Nephron progenitor cell (in vitro differentiated cells): ENCODE results near the gene ARPP19.
A peak's percentile ranks its signal among the peaks of the same experiment; 100 is the strongest.
"Not testable (repeated sequence)": the region's sequence is repeated elsewhere in the genome, so short reads cannot be mapped to it uniquely, and the experiment has no call there.

Experiments
- DNase-seq: peaks from one replicate; pipeline ENCODE4 v3.0.0; 2021
- H3K27ac Mint-ChIP-seq: 2 replicates; pipeline ENCODE4 v1.8.0; 2021; ENCODE audit warnings: mild to moderate bottlenecking, moderate library complexity, mixed read lengths
- H3K27me3 Mint-ChIP-seq: 2 replicates; pipeline ENCODE4 v1.8.0; 2021; ENCODE audit warnings: mild to moderate bottlenecking, low read depth, mixed read lengths; ENCODE audit not compliant: poor library complexity
- H3K36me3 Mint-ChIP-seq: 2 replicates; pipeline ENCODE4 v1.8.0; 2021; ENCODE audit warnings: low read depth, mixed read lengths
- H3K4me1 Mint-ChIP-seq: 2 replicates; pipeline ENCODE4 v1.8.0; 2021; ENCODE audit warnings: mixed read lengths
- H3K4me3 Mint-ChIP-seq: 2 replicates; pipeline ENCODE4 v1.8.0; 2021; ENCODE audit warnings: mild to moderate bottlenecking, moderate library complexity, mixed read lengths
- H3K9me3 Mint-ChIP-seq: 2 replicates; pipeline ENCODE4 v1.8.0; 2021; ENCODE audit warnings: mild to moderate bottlenecking, moderate library complexity, mixed read lengths
- TF ChIP-seq, protein P1 (sequence below): fragments of 200-600 bp; sonication (generic); IDR thresholded peaks from 2 replicates; pipeline ENCODE4 v1.5.0; 2021; ENCODE audit warnings: antibody characterized with exemption

ARPP19 gene

DNA sequence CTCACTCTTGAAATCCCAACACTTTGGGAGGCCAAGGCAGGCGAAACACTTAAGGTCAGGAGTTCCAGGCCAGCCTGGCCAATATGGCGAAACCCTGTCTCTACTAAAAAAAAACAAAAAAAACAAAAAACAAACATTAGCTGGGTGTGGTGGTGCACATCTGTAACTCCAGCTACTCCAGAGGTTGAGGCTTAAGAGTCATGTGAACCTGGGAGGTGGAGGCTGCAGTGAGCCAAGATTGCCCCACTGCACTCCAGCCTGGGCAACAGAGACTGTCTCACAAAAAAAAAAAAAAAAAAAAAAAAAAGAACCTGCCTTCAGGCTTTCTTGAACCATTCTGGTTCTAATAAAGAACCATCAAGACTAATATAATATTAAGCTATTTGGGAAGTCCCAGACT, 16.5 kb downstream of the ARPP19 start:
- H3K27ac Mint-ChIP-seq: no peak overlapping the region
- peaks cover 69% of the 10 kb centered on the region for H3K36me3 Mint-ChIP-seq
- TF ChIP-seq, protein P1, sequence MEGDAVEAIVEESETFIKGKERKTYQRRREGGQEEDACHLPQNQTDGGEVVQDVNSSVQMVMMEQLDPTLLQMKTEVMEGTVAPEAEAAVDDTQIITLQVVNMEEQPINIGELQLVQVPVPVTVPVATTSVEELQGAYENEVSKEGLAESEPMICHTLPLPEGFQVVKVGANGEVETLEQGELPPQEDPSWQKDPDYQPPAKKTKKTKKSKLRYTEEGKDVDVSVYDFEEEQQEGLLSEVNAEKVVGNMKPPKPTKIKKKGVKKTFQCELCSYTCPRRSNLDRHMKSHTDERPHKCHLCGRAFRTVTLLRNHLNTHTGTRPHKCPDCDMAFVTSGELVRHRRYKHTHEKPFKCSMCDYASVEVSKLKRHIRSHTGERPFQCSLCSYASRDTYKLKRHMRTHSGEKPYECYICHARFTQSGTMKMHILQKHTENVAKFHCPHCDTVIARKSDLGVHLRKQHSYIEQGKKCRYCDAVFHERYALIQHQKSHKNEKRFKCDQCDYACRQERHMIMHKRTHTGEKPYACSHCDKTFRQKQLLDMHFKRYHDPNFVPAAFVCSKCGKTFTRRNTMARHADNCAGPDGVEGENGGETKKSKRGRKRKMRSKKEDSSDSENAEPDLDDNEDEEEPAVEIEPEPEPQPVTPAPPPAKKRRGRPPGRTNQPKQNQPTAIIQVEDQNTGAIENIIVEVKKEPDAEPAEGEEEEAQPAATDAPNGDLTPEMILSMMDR: no peak
- H3K27me3 Mint-ChIP-seq: no peaks in the 10 kb centered on the region
- no peaks in the 10 kb centered on the region for H3K9me3 Mint-ChIP-seq
- no peak overlapping the region for H3K4me3 Mint-ChIP-seq
- H3K4me1 Mint-ChIP-seq: no peaks in the 10 kb centered on the region
- DNase-seq: no peak

DNA sequence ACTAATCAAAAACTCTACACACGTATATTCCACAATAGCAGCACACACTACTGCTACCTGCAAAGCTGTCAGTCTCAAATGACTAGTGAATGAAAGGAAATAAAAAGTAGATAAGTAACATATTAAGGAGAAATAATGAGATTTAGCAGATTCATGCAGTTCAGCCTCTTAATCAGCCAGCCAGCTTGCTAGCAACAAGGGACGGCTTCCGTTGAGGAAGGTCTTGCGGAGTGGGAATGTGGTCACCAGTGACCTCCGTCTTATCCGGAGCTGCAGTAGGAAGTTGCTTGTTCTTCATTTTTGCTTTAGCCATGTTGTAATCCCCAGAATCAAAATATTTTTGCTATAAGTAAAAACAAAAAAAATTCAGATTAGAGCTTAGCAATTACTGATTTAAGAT, 17.1 kb downstream of the ARPP19 start:
- TF ChIP-seq, protein P1: no peak
- no peak overlapping the region for H3K4me3 Mint-ChIP-seq
- no peak overlapping the region for H3K27ac Mint-ChIP-seq
- H3K36me3 Mint-ChIP-seq: peaks cover 74% of the 10 kb centered on the region
- no peaks in the 10 kb centered on the region for H3K4me1 Mint-ChIP-seq
- peaks cover 2% of the 10 kb centered on the region for H3K9me3 Mint-ChIP-seq
- H3K27me3 Mint-ChIP-seq: no peaks in the 10 kb centered on the region
- no peak for DNase-seq

DNA sequence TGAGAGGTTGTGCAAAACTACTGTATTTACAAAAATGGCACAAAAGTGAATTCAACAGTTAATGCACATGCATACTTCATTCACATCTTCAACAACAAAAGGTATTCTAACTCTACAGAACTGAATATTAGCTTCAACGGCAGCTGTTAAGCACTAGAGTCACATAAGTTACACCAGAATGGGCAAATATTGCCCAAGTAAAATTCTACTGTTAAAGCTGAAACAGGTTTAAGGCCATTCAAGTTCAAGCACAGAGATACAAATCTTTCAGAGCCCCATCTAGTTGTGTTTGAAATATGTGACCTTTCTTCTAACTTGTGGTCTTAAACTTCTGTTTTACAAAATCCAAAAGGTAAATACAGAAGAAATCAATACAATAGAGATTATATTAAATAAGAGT, 17.6 kb downstream of the ARPP19 start:
- H3K36me3 Mint-ChIP-seq: peaks cover 77% of the 10 kb centered on the region
- H3K27ac Mint-ChIP-seq, DNase-seq, H3K9me3 Mint-ChIP-seq, H3K4me3 Mint-ChIP-seq, H3K27me3 Mint-ChIP-seq, H3K4me1 Mint-ChIP-seq: not testable (repeated sequence)

DNA sequence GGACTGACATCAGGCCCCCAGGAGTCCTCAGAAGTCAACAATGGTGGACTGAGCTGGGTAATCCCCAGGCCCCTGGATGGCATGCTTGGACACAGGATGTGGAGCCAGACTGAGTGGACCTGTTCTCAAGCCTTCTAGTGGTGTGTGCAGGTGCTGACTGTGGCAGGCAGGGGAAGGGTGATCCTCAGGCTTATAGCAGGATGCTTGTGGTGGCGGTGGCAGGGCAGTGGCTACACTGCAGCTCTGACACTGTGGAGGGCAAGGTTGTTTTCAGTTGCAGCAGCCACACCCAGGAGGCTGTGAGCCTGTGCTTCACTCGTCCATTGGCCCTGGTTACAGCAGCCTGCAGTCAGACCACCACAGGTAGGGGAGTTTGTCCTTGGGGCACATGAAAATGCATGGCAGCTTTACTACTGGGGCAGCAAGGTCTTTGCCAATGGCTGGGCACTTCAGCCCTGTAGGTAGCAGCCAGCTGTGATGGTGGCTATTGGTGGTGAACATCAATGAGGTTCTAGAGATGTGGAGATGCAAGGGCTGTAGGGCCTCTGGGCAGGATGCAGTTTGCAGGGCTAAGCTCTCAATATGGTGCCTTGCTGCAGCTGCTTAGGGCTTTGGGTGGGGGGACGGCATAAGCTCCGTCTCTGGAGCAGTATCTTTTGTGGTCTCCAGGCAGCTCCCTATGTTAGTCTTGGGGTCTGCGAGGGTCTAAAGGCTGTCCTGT, 22.6 kb downstream of the ARPP19 start:
- H3K9me3 Mint-ChIP-seq: peaks cover 28% of the 10 kb centered on the region
- no peaks in the 10 kb centered on the region for H3K4me1 Mint-ChIP-seq
- DNase-seq: no peak

DNA sequence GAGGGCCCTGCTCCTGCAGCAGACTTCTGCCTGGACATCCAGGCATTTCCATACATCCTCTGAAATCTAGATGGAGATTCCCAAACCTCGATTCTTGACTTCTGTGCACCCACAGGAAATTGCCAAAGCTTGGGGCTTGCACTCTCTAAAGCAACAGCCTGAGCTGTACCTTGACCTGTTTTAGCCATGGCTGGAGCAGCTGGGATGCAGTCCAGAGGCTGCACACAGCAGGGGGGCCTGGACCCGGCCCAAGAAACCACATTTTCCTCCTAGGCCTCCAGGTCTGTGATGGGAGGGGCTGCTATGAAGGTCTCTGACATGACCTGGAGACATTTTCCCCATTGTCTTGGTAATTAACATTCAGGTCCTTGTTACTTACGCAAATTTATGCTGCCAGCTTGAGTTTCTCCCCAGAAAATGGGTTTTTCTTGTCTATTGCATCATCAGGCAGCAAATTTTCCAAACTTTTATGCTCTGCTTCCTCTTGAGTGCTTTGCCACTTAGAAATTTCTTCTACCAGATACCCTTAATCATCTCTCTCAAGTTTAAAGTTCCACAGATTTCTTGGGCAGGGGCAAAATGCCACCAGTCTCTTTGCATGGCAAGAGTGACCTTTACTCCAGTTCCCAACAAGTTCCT, 28.3 kb downstream of the ARPP19 start:
- H3K27me3 Mint-ChIP-seq: peaks cover 9% of the 10 kb centered on the region

More for the DNA sequence above, 22.6 kb downstream of the ARPP19 start:
- H3K36me3 Mint-ChIP-seq: peaks cover 62% of the 10 kb centered on the region
- peak overlapping the region; percentile 42 for H3K27ac Mint-ChIP-seq
- H3K27me3 Mint-ChIP-seq: peaks cover 6% of the 10 kb centered on the region
- H3K4me3 Mint-ChIP-seq: no peak overlapping the region
- TF ChIP-seq, protein P1: no peak

DNA sequence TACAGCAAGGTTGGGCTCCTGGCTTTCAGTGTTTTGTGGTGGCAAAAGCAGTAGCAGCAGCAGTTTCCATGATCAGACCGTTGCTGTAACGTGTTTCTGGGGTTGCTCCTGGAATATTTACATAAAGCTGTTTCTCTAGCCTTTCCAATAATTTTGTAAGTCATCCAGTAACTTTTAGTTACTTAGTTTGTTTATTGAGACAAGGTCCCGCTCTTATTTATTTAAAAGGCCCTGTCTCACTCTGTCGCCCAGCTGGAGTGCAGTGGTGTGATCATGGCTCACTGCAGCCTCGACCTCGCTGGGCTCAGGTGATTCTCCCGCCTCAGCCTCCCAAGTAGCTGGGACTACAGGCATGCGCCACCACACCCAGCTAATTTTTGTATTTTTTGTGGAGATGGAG, 31.4 kb downstream of the ARPP19 start:
- no peak for DNase-seq
- Mint-ChIP-seq H3K9me3 (peaks cover 29% of the 10 kb centered on the region), H3K27me3 (peaks cover 19% of the 10 kb centered on the region), H3K36me3 (no peaks in the 10 kb centered on the region), H3K4me1 (no peaks in the 10 kb centered on the region), H3K4me3 (no peak overlapping the region), H3K27ac (no peak overlapping the region)
- TF ChIP-seq, protein P1: no peak

More for the DNA sequence above, 28.3 kb downstream of the ARPP19 start:
- TF ChIP-seq, protein P1: no peak
- DNase-seq: no peak
- Mint-ChIP-seq H3K36me3 (peaks cover 11% of the 10 kb centered on the region), H3K27ac (no peak overlapping the region), H3K9me3 (peaks cover 39% of the 10 kb centered on the region), H3K4me3 (no peak overlapping the region), H3K4me1 (no peaks in the 10 kb centered on the region)
